Progenitor cell of endocrine pancreas (in vitro differentiated cells): ENCODE results near the gene GFAP. TPM values are rescaled to one million over a fixed set of nuclear protein-coding genes. Genes with fewer than 3 reads are reported as not detected.

Source experiments
- DNase-seq: peaks from one replicate; pipeline ENCODE4 v3.0.0; 2021; ENCODE audit warnings: low spot score; ENCODE audit not compliant: unreplicated experiment
- H3K27ac Mint-ChIP-seq: 2 replicates; pipeline ENCODE4 v1.8.0; 2021; ENCODE audit warnings: mild to moderate bottlenecking, moderate library complexity, mixed read lengths
- H3K27me3 Mint-ChIP-seq: 2 replicates; pipeline ENCODE4 v1.8.0; 2021; ENCODE audit warnings: mixed read lengths
- H3K36me3 Mint-ChIP-seq: 2 replicates; pipeline ENCODE4 v1.8.0; 2022; ENCODE audit warnings: mixed read lengths; ENCODE audit not compliant: insufficient read depth
- H3K4me1 Mint-ChIP-seq: 2 replicates; pipeline ENCODE4 v1.8.0; 2021; ENCODE audit warnings: low read depth, mixed read lengths
- H3K4me3 Mint-ChIP-seq: 2 replicates; pipeline ENCODE4 v1.8.0; 2021; ENCODE audit warnings: low read depth, mild to moderate bottlenecking, moderate library complexity, mixed read lengths
- H3K9me3 Mint-ChIP-seq: 2 replicates; pipeline ENCODE4 v1.8.0; 2021; ENCODE audit warnings: low read depth, mixed read lengths
- total RNA-seq: library from RNA; stranded (reverse); gene quantifications from 2 replicates; pipeline ENCODE4 v1.2.1, GENCODE V29; 2021
- TF ChIP-seq, protein P1 (sequence below): fragments of 200-600 bp; sonication (generic); IDR thresholded peaks from one replicate; pipeline ENCODE4 v1.5.0; 2021; ENCODE audit warnings: antibody characterized with exemption, mild to moderate bottlenecking; ENCODE audit not compliant: unreplicated experiment

GFAP gene
- total RNA-seq, 1 donor from 2014 or later = not detected

DNA sequence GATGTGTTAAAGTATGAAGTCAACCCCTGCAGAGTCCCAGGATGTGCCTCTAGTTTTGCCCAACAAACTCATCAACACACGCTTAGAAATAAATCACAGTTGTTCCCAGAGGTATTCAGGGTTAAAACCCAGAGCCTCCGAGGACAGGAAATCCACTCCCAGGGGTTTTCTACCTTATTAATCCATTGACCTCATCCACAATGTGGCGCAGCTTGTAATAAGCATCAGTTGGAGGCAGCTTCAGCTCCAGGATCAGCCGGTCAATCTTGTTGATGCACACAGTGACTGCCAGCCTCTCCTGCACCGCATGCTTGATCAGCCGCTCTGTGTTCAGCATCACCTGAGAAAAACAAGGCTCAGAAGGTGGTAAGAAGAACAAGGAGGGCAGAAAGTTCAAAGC lies 39.5 kb downstream of the GFAP start:
- no peak for DNase-seq
- H3K27me3 Mint-ChIP-seq = no peaks in the 10 kb centered on the region
- no peaks in the 10 kb centered on the region for H3K9me3 Mint-ChIP-seq
- TF ChIP-seq, protein P1, sequence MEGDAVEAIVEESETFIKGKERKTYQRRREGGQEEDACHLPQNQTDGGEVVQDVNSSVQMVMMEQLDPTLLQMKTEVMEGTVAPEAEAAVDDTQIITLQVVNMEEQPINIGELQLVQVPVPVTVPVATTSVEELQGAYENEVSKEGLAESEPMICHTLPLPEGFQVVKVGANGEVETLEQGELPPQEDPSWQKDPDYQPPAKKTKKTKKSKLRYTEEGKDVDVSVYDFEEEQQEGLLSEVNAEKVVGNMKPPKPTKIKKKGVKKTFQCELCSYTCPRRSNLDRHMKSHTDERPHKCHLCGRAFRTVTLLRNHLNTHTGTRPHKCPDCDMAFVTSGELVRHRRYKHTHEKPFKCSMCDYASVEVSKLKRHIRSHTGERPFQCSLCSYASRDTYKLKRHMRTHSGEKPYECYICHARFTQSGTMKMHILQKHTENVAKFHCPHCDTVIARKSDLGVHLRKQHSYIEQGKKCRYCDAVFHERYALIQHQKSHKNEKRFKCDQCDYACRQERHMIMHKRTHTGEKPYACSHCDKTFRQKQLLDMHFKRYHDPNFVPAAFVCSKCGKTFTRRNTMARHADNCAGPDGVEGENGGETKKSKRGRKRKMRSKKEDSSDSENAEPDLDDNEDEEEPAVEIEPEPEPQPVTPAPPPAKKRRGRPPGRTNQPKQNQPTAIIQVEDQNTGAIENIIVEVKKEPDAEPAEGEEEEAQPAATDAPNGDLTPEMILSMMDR = no peak
- H3K4me3 Mint-ChIP-seq = no peak overlapping the region
- H3K36me3 Mint-ChIP-seq = peaks cover 24% of the 10 kb centered on the region
- peak overlapping the region; percentile 57 for H3K27ac Mint-ChIP-seq
- no peaks in the 10 kb centered on the region for H3K4me1 Mint-ChIP-seq

DNA sequence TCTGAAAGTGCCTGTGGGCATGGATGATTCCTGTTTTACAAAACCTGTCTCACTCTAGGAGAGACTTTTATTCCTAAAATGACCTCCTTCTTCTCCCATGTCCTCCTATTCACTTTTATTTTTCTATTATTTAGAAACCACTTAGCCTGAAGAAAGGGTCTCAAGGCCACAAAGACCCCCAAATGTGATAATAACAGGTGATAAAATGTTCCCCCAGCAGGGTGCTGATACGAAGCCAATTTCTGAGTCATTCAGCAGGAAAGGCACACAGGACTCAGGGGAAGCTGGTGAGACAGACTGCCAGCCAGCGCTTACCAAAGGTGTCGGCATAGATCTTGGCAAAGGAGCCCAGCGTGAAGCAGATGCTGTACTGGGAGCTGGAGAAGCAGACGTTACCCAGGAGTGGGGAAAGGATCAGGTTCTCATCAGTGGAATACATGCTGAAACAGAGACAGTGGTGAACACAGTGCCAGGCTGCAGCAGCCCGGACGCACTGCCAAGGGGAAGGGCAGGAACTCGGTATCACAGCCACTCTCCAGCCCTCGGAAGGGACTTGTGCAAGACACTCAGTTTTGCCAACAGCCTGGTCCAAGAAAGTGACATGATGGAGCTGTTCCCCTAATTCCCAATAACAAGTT lies 43.0 kb downstream of the GFAP start:
- H3K27me3 Mint-ChIP-seq = no peaks in the 10 kb centered on the region
- no peak for DNase-seq
- TF ChIP-seq, protein P1 = no peak
- no peaks in the 10 kb centered on the region for H3K4me1 Mint-ChIP-seq
- H3K9me3 Mint-ChIP-seq = no peaks in the 10 kb centered on the region
- no peak overlapping the region for H3K27ac Mint-ChIP-seq
- H3K4me3 Mint-ChIP-seq = no peak overlapping the region
- H3K36me3 Mint-ChIP-seq = peaks cover 29% of the 10 kb centered on the region

DNA sequence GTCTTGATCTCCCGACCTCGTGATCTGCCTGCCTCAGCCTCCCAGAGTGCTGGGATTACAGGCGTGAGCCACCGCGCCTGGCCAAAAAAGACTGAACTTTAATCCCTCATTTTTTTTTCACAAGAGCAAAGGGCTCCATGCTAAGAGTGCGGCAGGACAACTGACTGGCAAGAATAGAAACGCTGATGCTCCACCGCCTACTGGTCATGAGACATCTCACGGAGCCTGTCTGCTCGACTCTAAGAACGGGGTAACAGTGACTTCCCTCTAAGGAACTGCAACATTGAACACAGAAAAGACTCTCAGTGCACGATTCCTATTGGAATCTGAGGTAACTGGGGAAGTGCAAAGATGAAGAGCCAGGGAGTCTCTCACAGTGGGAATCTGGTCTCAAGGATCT lies 43.7 kb downstream of the GFAP start:
- DNase-seq = no peak
- Mint-ChIP-seq H3K36me3 (peaks cover 27% of the 10 kb centered on the region), H3K9me3 (no peaks in the 10 kb centered on the region), H3K27ac (no peak overlapping the region), H3K27me3 (no peaks in the 10 kb centered on the region), H3K4me1 (no peaks in the 10 kb centered on the region), H3K4me3 (no peak overlapping the region)
- TF ChIP-seq, protein P1 = no peak

DNA sequence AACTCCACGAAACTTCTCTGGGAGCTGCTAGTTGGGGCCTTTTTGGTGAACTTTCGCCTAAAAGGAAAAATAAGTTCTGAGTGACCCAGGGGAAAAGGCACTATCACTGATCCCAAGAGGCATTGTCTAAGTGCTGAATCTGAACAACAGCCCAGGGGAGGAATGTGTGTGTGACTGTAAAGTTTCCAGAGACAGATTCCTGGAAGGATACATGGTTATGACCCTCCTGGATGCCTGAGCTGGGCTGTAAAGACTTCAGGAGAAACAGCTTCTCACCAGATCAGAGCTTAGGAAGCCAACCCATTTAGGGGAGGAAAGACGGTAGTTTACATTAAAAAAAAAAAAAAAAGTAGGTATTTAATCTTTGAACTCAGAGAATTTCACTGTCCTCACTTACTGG lies 47.5 kb downstream of the GFAP start:
- H3K9me3 Mint-ChIP-seq = no peaks in the 10 kb centered on the region
- no peak for DNase-seq
- no peak overlapping the region for H3K4me3 Mint-ChIP-seq
- peaks cover 29% of the 10 kb centered on the region for H3K36me3 Mint-ChIP-seq
- peak overlapping the region; percentile 52 for H3K27ac Mint-ChIP-seq
- H3K27me3 Mint-ChIP-seq = no peaks in the 10 kb centered on the region
- TF ChIP-seq, protein P1 = no peak
- no peaks in the 10 kb centered on the region for H3K4me1 Mint-ChIP-seq

DNA sequence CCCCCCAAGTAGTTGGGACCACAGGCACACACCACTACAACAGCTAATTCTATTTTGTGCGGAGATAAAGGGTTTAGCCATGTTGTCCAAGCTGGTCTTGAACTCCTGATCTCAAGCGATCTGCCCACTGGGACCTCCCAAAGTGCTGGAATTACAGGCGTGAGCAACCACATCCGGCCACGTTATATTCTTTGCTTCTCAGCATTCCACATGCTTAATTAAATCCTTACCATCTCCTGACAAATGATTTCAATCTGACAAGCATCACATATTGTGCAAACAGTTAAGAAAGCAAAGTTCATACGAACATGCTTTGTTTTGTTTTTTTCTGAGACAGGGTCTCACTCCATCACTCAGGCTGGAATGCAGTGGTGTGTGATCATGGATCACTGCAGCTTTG lies 49.4 kb downstream of the GFAP start:
- Mint-ChIP-seq H3K4me3 (no peak overlapping the region), H3K9me3 (no peaks in the 10 kb centered on the region), H3K4me1 (no peaks in the 10 kb centered on the region), H3K27ac (no peak overlapping the region), H3K36me3 (peaks cover 24% of the 10 kb centered on the region), H3K27me3 (no peaks in the 10 kb centered on the region)
- DNase-seq = no peak
- TF ChIP-seq, protein P1 = no peak
